SK-N-SH (cell line): ENCODE results near the gene ID2. TPM values are rescaled to one million over a fixed set of nuclear protein-coding genes. Genes with fewer than 3 reads are reported as not detected.

Experiments used
- CTCF ChIA-PET: fragments of 300-600, 350-600 bp; formaldehyde crosslinking; extraction: SDS; loops from one replicate; lab custom pipeline; 2021; lab: Yijun Ruan, JAX
- POLR2A ChIA-PET: fragments of 350-600 bp; sonication (Branson Sonifier 250); formaldehyde crosslinking; extraction: SDS; loops from one replicate; lab custom pipeline; 2020; ENCODE audit warnings: antibody characterized with exemption, inconsistent platforms; lab: Yijun Ruan, JAX
- DNase-seq: peaks from one replicate; pipeline ENCODE4 v3.0.0; 2012
- H2AFZ ChIP-seq: fragments of 200-600 bp; sonication (generic); 2 replicates; pipeline ENCODE4 v1.8.1; 2016; ENCODE audit warnings: antibody characterized with exemption, mild to moderate bottlenecking, low read depth
- H3F3A ChIP-seq: fragments of 200-600 bp; sonication (generic); replicated peaks from 2 replicates; pipeline ENCODE3; 2016; ENCODE audit warnings: antibody characterized with exemption, mild to moderate bottlenecking; ENCODE audit not compliant: insufficient read depth
- H3K27ac ChIP-seq, 2 experiments: fragments of 200-500 bp in 1 of 2; fragments of 200-600 bp in 1 of 2; sonication (Bioruptor generic) in 1 of 2; sonication (generic), shearing (Covaris generic) in 1 of 2; 2 replicates each; pipeline versions ENCODE4 v1.5.1 to v1.6.1; 2014 to 2016; ENCODE audit warnings: low read depth in 2 of 2, inconsistent platforms in 1 of 2, low read length in 1 of 2, mild to moderate bottlenecking in 1 of 2, mixed read lengths in 1 of 2
- H3K27me3 ChIP-seq: fragments of 200-600 bp; sonication (generic), shearing (Covaris generic); 2 replicates; pipeline ENCODE4 v1.6.1; 2016; ENCODE audit warnings: mixed run types; ENCODE audit not compliant: insufficient read depth
- H3K36me3 ChIP-seq, 2 experiments: fragments of 200-500 bp in 1 of 2; fragments of 200-600 bp in 1 of 2; sonication (Bioruptor generic) in 1 of 2; sonication (generic) in 1 of 2; replicated peaks in 1 of 2; 2 replicates each; pipeline versions ENCODE3 to v1.5.1; 2014 to 2016; ENCODE audit warnings: low read length in 1 of 2, mild to moderate bottlenecking in 1 of 2; ENCODE audit not compliant: insufficient read depth in 2 of 2, control insufficient read depth in 1 of 2
- H3K4me1 ChIP-seq, 2 experiments: fragments of 200-500 bp in 1 of 2; fragments of 200-600 bp in 1 of 2; sonication (Bioruptor generic) in 1 of 2; sonication (generic), shearing (Covaris generic) in 1 of 2; 2 replicates each; pipeline versions ENCODE4 v1.5.1 to v1.6.1; 2014 to 2016; ENCODE audit warnings: low read depth in 1 of 2, low read length in 1 of 2, mixed run types in 1 of 2; ENCODE audit not compliant: insufficient read depth in 2 of 2, control insufficient read depth in 1 of 2
- H3K4me2 ChIP-seq: fragments of 200-600 bp; sonication (generic), shearing (Covaris generic); 2 replicates; pipeline ENCODE4 v1.6.1; 2017; ENCODE audit warnings: mixed run types
- H3K4me3 ChIP-seq, 2 experiments: fragments of 200-500 bp in 1 of 2; fragments of 200-600 bp in 1 of 2; sonication (Bioruptor generic) in 1 of 2; sonication (generic), shearing (Covaris generic) in 1 of 2; 2 replicates each; pipeline versions ENCODE4 v1.5.1 to v1.8.1; 2014 to 2016; ENCODE audit warnings: low read depth in 2 of 2, inconsistent platforms in 1 of 2, low read length in 1 of 2, mild to moderate bottlenecking in 1 of 2, mixed read lengths in 1 of 2, moderate library complexity in 1 of 2
- H3K79me2 ChIP-seq: fragments of 200-600 bp; sonication (generic); 2 replicates; pipeline ENCODE4 v1.8.1; 2017; ENCODE audit warnings: mild to moderate bottlenecking; ENCODE audit not compliant: insufficient read depth
- H3K9ac ChIP-seq: fragments of 200-600 bp; sonication (generic); 2 replicates; pipeline ENCODE4 v1.6.1; 2017; ENCODE audit warnings: mixed run types
- H3K9me2 ChIP-seq: fragments of 200-600 bp; sonication (generic); 2 replicates; pipeline ENCODE4 v1.6.1; 2017; ENCODE audit warnings: mixed run types
- H3K9me3 ChIP-seq: fragments of 200-600 bp; sonication (generic); 2 replicates; pipeline ENCODE4 v1.6.1; 2017; ENCODE audit warnings: mixed run types, mild to moderate bottlenecking, moderate library complexity
- H4K20me1 ChIP-seq: fragments of 200-600 bp; sonication (generic); 2 replicates; pipeline ENCODE4 v1.6.1; 2017; ENCODE audit warnings: mild to moderate bottlenecking, mixed run types; ENCODE audit not compliant: insufficient read depth
- CHD2 ChIP-seq: fragments of 150-350 bp; IDR thresholded peaks from 2 replicates; pipeline ENCODE4 v1.6.1; 2018; ENCODE audit warnings: low read length; ENCODE audit not compliant: partially characterized antibody
- CTCF ChIP-seq: fragments of 200-600 bp; sonication (generic); IDR thresholded peaks from 2 replicates; pipeline ENCODE4 v1.6.1; 2017; ENCODE audit warnings: antibody characterized with exemption, mild to moderate bottlenecking, moderate library complexity
- FOXJ3 ChIP-seq: sonication (generic); formaldehyde crosslinking; IDR thresholded peaks from 2 replicates; pipeline ENCODE4 v1.5.1; 2020; ENCODE audit warnings: mild to moderate bottlenecking, missing genetic modification reagents
- GATA2 ChIP-seq: sonication (generic); formaldehyde crosslinking; IDR thresholded peaks from 2 replicates; pipeline ENCODE4 v1.5.0; 2020; ENCODE audit warnings: mild to moderate bottlenecking, missing genetic modification reagents
- NFIC ChIP-seq: IDR thresholded peaks from 2 replicates; pipeline ENCODE4 v1.4.0; 2012; ENCODE audit warnings: borderline replicate concordance
- REST ChIP-seq: IDR thresholded peaks from 2 replicates; pipeline ENCODE4 v1.6.1; 2012; ENCODE audit warnings: mild to moderate bottlenecking, low read depth, low read length, moderate library complexity
- RXRA ChIP-seq: IDR thresholded peaks from 2 replicates; pipeline ENCODE4 v1.4.0; 2012; ENCODE audit warnings: low read depth, mild to moderate bottlenecking, borderline replicate concordance
- TEAD4 ChIP-seq: IDR thresholded peaks from 2 replicates; pipeline ENCODE4 v1.4.0; 2012; ENCODE audit warnings: mild to moderate bottlenecking, borderline replicate concordance; ENCODE audit not compliant: insufficient read depth
- USF1 ChIP-seq: IDR thresholded peaks from 2 replicates; pipeline ENCODE4 v1.4.0; 2012; ENCODE audit warnings: low read depth, borderline replicate concordance
- YY1 ChIP-seq: IDR thresholded peaks from 2 replicates; pipeline ENCODE4 v1.4.0; 2012; ENCODE audit warnings: low read depth, mild to moderate bottlenecking
- ZBTB33 ChIP-seq: IDR thresholded peaks from 2 replicates; pipeline ENCODE4 v1.4.0; 2012; ENCODE audit warnings: low read depth, borderline replicate concordance
- WGBS: methylation state at CpG from one replicate; pipeline ENCODE4 v1.1.6; 2017; ENCODE audit warnings: low lambda C conversion rate; 5-methylcytosine and 5-hydroxymethylcytosine counted together
- polyA plus RNA-seq, 3 experiments: library from polyadenylated mRNA; depleted of rRNA; stranded (reverse); fragments of >200 nt; gene quantifications; 2 replicates each; pipeline ENCODE4 v1.2.3, GENCODE V29; 2012

ID2 gene
- polyA plus RNA-seq, 1 of the 3 experiments (the other 2 are of a cell fraction), result 459 TPM

GRCh38 chr2:8661235-8661634 lies 20.6 kb upstream of the ID2 start:
- Histone ChIP-seq H3K27ac (no peak overlapping the region), H3K9ac (no peak overlapping the region), H2AFZ (0 out of 2 replicates have a peak overlapping the region, but pooled peaks have one; percentile 39), H3K36me3 (no peaks in the 10 kb centered on the region), H3K4me3 (no peak overlapping the region), H4K20me1 (no peaks in the 10 kb centered on the region), H3K4me2 (no peak overlapping the region), H3K79me2 (no peaks in the 10 kb centered on the region), H3K4me1 (peaks cover 16 to 24% of the 10 kb centered on the region in 2 experiments; a peak in 3 of 4 replicates), H3K27me3 (no peaks in the 10 kb centered on the region), H3K9me2 (no peaks in the 10 kb centered on the region), H3K9me3 (no peaks in the 10 kb centered on the region), H3F3A (no peaks in the 10 kb centered on the region)
- no peak for TF ChIP-seq CTCF
- no peak for TF ChIP-seq GATA2 (CRISPR knock-in tag)
- no peak for TF ChIP-seq YY1
- TF ChIP-seq ZBTB33, result no peak
- no peak for TF ChIP-seq NFIC
- no peak for TF ChIP-seq RXRA
- no peak for TF ChIP-seq REST
- no peak for TF ChIP-seq CHD2
- no peak for TF ChIP-seq TEAD4
- TF ChIP-seq FOXJ3 (CRISPR knock-in tag), result no peak
- no peak for TF ChIP-seq USF1
- DNase-seq, result no peak
- ChIA-PET POLR2A (no interaction called here), CTCF (no interaction called here)
- 95% methylated on average over 6 of the region's 6 CpGs for WGBS
